ENCODE data around the gene CPB2.

CPB2 gene

GRCh38 chr13:46140044-46140443 is 35.2 kb upstream of the CPB2 start:
- H3K36me3 ChIP-seq (ENCODE audit: control insufficient read depth, low read length): peaks cover 99% of the 10 kb centered on the region
- H3K79me2 ChIP-seq (ENCODE audit: control insufficient read depth, low read length): no peaks in the 10 kb centered on the region
- no peak overlapping the region for H3K27ac ChIP-seq (ENCODE audit: low read depth, low read length)
- H3K4me2 ChIP-seq (ENCODE audit: low read length): no peak overlapping the region
- TF ChIP-seq CTCF (IDR thresholded peaks at IDR 0.05; ENCODE audit: low read depth, low read length, poor library complexity, severe bottlenecking): no peak
- no peak for TF ChIP-seq EZH2phosphoT487 (IDR thresholded peaks at IDR 0.05; ENCODE audit: borderline replicate concordance, low read length)
- H3K4me1 ChIP-seq (ENCODE audit: control insufficient read depth, low read length): no peaks in the 10 kb centered on the region
- no peak overlapping the region for H3K4me3 ChIP-seq (ENCODE audit: low read length)
- peaks cover 17% of the 10 kb centered on the region for H3F3A ChIP-seq (ENCODE audit: control insufficient read depth, insufficient read depth)
- H4K20me1 ChIP-seq (ENCODE audit: control insufficient read depth, insufficient read depth, low read depth, low read length): no peaks in the 10 kb centered on the region
- no peaks in the 10 kb centered on the region for H3K27me3 ChIP-seq (ENCODE audit: control insufficient read depth, low read length)
- H3K9me3 ChIP-seq (ENCODE audit: control insufficient read depth, insufficient read depth, low read length): no peaks in the 10 kb centered on the region
- H3K9me2 ChIP-seq (replicated peaks; ENCODE audit: control insufficient read depth, low read length): no peaks in the 10 kb centered on the region

DNA sequence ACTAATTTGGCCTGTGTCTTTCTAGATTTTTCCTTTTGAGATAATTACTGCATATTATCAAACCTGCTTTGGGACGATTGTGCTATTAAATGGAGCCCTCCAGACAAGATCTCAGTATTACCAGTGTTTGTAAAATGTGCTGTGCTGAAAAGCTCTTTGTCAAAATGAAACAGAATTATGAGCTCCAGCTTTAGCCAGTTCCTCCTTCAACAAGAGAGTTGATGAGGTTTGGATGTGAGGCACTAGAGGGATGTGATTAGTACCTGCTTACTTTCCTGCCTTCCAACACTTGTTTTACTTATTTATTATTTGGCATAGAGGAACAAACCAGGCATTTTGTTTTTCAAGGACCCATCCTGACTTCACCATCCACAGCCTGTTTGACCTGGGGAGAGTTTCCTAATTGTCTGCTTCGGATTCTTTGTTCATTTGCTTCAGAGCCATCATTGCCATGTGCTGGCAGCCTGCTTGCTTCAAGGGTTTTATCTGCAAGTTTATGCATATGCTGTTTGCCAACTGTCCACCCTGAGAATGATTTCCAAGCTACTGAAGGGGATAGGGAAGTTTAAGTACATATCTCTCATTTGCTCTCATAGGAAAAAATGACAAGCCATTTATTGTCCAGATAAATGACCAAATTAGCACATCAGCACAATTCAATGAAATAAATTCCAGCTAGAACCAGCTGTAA is 32.9 kb upstream of the CPB2 start:
- H3K36me3 ChIP-seq (ENCODE audit: control insufficient read depth, low read length): peaks cover 98% of the 10 kb centered on the region
- no peaks in the 10 kb centered on the region for H3K79me2 ChIP-seq (ENCODE audit: control insufficient read depth, low read length)
- no peaks in the 10 kb centered on the region for H3K4me1 ChIP-seq (ENCODE audit: control insufficient read depth, low read length)
- H3K27me3 ChIP-seq (ENCODE audit: control insufficient read depth, low read length): no peaks in the 10 kb centered on the region
- no peak for TF ChIP-seq EZH2phosphoT487 (IDR thresholded peaks at IDR 0.05; ENCODE audit: borderline replicate concordance, low read length)
- no peak for TF ChIP-seq CTCF (IDR thresholded peaks at IDR 0.05; ENCODE audit: low read depth, low read length, poor library complexity, severe bottlenecking)
- H4K20me1 ChIP-seq (ENCODE audit: control insufficient read depth, insufficient read depth, low read depth, low read length): peaks cover 5% of the 10 kb centered on the region
- peaks cover 24% of the 10 kb centered on the region for H3F3A ChIP-seq (ENCODE audit: control insufficient read depth, insufficient read depth)
- no peaks in the 10 kb centered on the region for H3K9me3 ChIP-seq (ENCODE audit: control insufficient read depth, insufficient read depth, low read length)
- H3K4me2 ChIP-seq (ENCODE audit: low read length): no peak overlapping the region
- no peak overlapping the region for H3K4me3 ChIP-seq (ENCODE audit: low read length)
- H3K27ac ChIP-seq (ENCODE audit: low read depth, low read length): no peak overlapping the region
- H3K9me2 ChIP-seq (replicated peaks; ENCODE audit: control insufficient read depth, low read length): no peaks in the 10 kb centered on the region

- H3K36me3 ChIP-seq (ENCODE audit: control insufficient read depth, low read length): peaks cover 98% of the 10 kb centered on the region
Measured at GRCh38 chr13:46136688-46137087, 31.9 kb upstream of the CPB2 start.

More at GRCh38 chr13:46136688-46137087, 31.9 kb upstream of the CPB2 start:
- Histone ChIP-seq H3K4me1 (ENCODE audit: control insufficient read depth, low read length) (no peaks in the 10 kb centered on the region), H3K27ac (ENCODE audit: low read depth, low read length) (no peak overlapping the region), H4K20me1 (ENCODE audit: control insufficient read depth, insufficient read depth, low read depth, low read length) (peaks cover 8% of the 10 kb centered on the region), H3K79me2 (ENCODE audit: control insufficient read depth, low read length) (no peaks in the 10 kb centered on the region), H3K4me2 (ENCODE audit: low read length) (no peak overlapping the region), H3F3A (ENCODE audit: control insufficient read depth, insufficient read depth) (peaks cover 21% of the 10 kb centered on the region), H3K27me3 (ENCODE audit: control insufficient read depth, low read length) (no peaks in the 10 kb centered on the region), H3K4me3 (ENCODE audit: low read length) (no peak overlapping the region), H3K9me3 (ENCODE audit: control insufficient read depth, insufficient read depth, low read length) (no peaks in the 10 kb centered on the region), H3K9me2 (replicated peaks; ENCODE audit: control insufficient read depth, low read length) (no peaks in the 10 kb centered on the region)
- TF ChIP-seq CTCF (IDR thresholded peaks at IDR 0.05; ENCODE audit: low read depth, low read length, poor library complexity, severe bottlenecking): no peak
- no peak for TF ChIP-seq EZH2phosphoT487 (IDR thresholded peaks at IDR 0.05; ENCODE audit: borderline replicate concordance, low read length)

Data from DOHH2 (cell line).